Coronary artery (tissue), 2 donors: ENCODE results near the gene MAP4K4.

Experiments
- DNase-seq: peaks from one replicate; pipeline ENCODE4 v3.0.0-alpha.2; 2017; ENCODE audit warnings: low spot score
- H3K27ac ChIP-seq, 2 donors: fragments of 200-600 bp; sonication (generic); one replicate each; pipeline ENCODE4 v1.5.1; 2016 to 2019
- H3K4me3 ChIP-seq: fragments of 200-600 bp; sonication (generic); 2 replicates; pipeline ENCODE4 v1.5.1; 2016; ENCODE audit warnings: mild to moderate bottlenecking, moderate library complexity
- CTCF ChIP-seq: fragments of 200-600 bp; sonication (generic); IDR thresholded peaks from one replicate; pipeline ENCODE4 v1.5.1; 2019; ENCODE audit warnings: antibody characterized with exemption

The MAP4K4 gene

DNA sequence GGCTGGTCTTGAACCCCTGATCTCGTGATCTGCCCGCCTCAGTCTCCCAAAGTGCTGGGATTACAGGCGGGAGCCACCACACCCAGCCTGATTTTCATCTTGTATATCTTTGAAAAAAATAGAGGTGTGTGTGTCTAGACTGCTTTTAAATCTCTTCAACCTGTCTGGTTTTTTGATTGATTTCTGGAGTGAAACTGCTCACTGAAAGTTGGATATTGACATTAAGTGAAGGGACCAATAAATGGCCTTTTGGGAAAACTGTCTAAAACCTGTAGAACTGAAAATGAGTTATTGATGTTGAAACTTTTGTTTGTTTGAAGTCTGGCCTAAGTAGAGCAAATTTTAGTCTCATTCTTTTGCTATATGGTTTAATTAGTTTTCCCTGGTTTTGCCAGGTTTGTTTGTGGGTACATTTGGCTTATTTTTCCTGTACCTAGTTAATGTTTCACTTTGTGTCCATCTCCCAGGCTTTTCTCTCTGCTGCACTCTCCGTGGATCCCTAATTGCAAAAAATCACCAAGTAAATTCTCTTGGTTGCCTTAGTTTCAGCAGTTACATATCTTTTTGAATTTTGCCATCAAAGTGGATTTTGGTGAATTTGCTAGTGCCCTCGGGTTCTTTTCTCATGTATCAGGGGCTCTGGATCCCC, 144.3 kb downstream of the MAP4K4 start:
- H3K4me3 ChIP-seq, result no peak overlapping the region
- DNase-seq, result no peak
- no peak for TF ChIP-seq CTCF
- no peak overlapping the region for H3K27ac ChIP-seq

DNA sequence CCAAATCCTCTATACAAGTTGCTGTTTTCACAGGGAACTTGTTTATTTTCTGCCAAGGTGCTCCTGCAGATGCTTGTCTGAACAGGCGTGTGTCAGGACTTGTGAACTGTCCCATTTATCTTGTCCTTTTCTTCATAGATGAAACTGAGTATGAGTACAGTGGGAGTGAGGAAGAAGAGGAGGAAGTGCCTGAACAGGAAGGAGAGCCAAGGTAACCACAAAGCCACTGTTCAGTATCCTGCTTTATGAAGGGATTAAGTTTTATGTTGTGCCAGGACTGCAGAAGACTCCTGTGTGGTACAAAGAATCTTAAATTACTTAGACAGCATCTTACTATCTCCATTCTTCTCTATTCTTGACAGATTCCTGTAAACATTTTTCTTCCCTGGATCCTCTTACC, 145.0 kb downstream of the MAP4K4 start:
- no peak for TF ChIP-seq CTCF
- Histone ChIP-seq H3K27ac (peak overlapping the region in 1 of 2 donors; percentile 66), H3K4me3 (no peak overlapping the region)
- no peak for DNase-seq

DNA sequence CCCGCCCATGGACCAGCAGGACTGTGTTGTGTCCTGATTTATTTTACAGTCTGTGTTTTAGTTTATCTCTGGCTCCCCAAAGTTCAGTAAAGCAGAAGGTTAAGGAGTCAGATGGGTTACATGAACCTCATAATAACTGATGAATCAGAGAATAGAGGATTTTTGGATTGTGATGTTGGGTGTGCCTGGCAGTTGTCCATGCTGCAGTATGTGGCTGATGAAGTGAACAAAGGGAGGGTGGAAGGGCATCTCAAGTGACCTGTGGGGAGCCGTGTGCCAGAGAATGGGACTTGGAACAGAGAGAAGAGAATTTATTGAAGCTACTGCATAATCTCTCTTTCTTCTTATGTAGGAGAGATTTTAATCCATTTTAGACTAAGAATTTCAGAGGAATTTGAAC, 145.5 kb downstream of the MAP4K4 start:
- DNase-seq, result no peak
- Histone ChIP-seq H3K27ac (peak overlapping the region in 1 of 2 donors; percentile 66), H3K4me3 (no peak overlapping the region)
- no peak for TF ChIP-seq CTCF

DNA sequence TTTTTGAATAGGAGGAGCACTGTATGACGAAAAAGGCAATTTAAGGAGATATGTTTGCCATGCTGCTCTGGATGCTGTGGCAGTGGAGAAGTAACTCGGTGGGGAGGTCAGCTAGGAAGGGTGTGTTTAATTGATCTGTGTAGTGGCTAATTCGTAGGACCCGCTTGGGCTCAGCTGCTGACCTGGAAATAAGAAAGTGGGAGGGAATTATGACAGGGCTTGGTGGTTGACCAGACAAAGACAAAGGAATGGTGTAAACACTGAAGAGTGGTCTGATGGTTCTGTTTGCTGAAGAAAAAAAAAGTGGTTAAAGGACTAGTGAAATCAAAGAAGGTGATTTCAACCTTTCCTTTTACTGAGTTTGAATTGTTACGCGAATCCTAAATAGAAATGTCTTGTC, 146.0 kb downstream of the MAP4K4 start:
- Histone ChIP-seq H3K4me3 (no peak overlapping the region), H3K27ac (peak overlapping the region in 1 of 2 donors; percentile 66)
- TF ChIP-seq CTCF, result no peak
- no peak for DNase-seq

DNA sequence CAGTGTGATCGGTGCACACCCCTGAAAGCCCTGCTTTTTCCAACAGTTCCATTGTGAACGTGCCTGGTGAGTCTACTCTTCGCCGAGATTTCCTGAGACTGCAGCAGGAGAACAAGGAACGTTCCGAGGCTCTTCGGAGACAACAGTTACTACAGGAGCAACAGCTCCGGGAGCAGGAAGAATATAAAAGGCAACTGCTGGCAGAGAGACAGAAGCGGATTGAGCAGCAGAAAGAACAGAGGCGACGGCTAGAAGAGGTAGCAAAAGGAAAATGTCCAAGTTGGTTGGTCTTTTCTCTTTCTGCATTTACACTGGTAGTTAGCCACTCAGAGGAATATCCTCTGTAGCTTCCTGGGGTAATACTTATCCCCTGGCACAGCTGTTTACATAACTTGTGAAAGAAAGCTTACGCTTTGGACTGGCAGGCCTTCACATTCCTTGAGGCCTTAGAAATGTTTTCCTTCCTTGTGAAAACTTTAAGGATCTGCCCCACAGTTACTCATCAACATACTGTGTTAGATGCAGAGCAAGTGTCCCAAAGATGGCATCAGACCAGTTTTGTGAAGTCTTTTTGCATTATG, 146.6 kb downstream of the MAP4K4 start:
- no peak for TF ChIP-seq CTCF
- peak overlapping the region in 1 of 2 donors; percentile 66 for H3K27ac ChIP-seq
- H3K4me3 ChIP-seq, result peak overlapping the region; percentile 17
- DNase-seq, result no peak

GRCh38 chr2:101846973-101847372, 149.5 kb downstream of the MAP4K4 start:
- no peak for TF ChIP-seq CTCF
- DNase-seq, result no peak
- Histone ChIP-seq H3K4me3 (no peak overlapping the region), H3K27ac (peak overlapping the region in 1 of 2 donors; percentile 28)

GRCh38 chr2:101847661-101848339, 150.3 kb downstream of the MAP4K4 start:
- DNase-seq, result no peak
- Histone ChIP-seq H3K27ac (no peak overlapping the region), H3K4me3 (no peak overlapping the region)
- TF ChIP-seq CTCF, result no peak
